Smooth muscle cell (in vitro differentiated cells): ENCODE measurements around the gene C17orf100. TPM values are rescaled to one million over a fixed set of nuclear protein-coding genes. Genes with fewer than 3 reads are reported as not detected.
"Not testable (repeated sequence)": the region's sequence is repeated elsewhere in the genome, so short reads cannot be mapped to it uniquely, and the experiment has no call there.

Experiments used
- DNase-seq: peaks from one replicate; lab custom pipeline; 2025; ENCODE audit not compliant: unreplicated experiment; lab: John Stamatoyannopoulos, UW
- H2AFZ ChIP-seq: fragments of 200-600 bp; sonication (generic); 2 replicates; pipeline ENCODE4 v1.6.0; 2016; ENCODE audit warnings: antibody characterized with exemption, low read depth, mild to moderate bottlenecking
- H3F3A ChIP-seq: fragments of 200-600 bp; sonication (generic); 2 replicates; pipeline ENCODE4 v1.6.0; 2017; ENCODE audit warnings: antibody characterized with exemption, low read depth
- H3K27ac ChIP-seq: fragments of 200-600 bp; sonication (generic); 2 replicates; pipeline ENCODE4 v1.5.1; 2016; ENCODE audit warnings: low read depth, mild to moderate bottlenecking
- H3K27me3 ChIP-seq: fragments of 200-600 bp; sonication (generic); 2 replicates; pipeline ENCODE4 v1.6.1; 2016; ENCODE audit warnings: low read depth, mild to moderate bottlenecking
- H3K36me3 ChIP-seq: fragments of 200-600 bp; sonication (generic); 2 replicates; pipeline ENCODE4 v1.5.1; 2016; ENCODE audit warnings: low read depth
- H3K4me1 ChIP-seq: fragments of 200-600 bp; sonication (generic); 2 replicates; pipeline ENCODE4 v1.5.1; 2016; ENCODE audit warnings: low read depth
- H3K4me2 ChIP-seq: fragments of 200-600 bp; sonication (generic); 2 replicates; pipeline ENCODE4 v1.6.0; 2016; ENCODE audit warnings: mild to moderate bottlenecking
- H3K4me3 ChIP-seq: fragments of 200-600 bp; sonication (generic); 2 replicates; pipeline ENCODE4 v1.5.1; 2016; ENCODE audit warnings: mild to moderate bottlenecking
- H3K79me2 ChIP-seq: fragments of 200-600 bp; sonication (generic); 2 replicates; pipeline ENCODE4 v1.6.0; 2016; ENCODE audit warnings: low read depth, mild to moderate bottlenecking
- H3K9ac ChIP-seq: fragments of 200-600 bp; sonication (generic); 2 replicates; pipeline ENCODE4 v1.6.0; 2016; ENCODE audit warnings: low read depth
- H3K9me3 ChIP-seq: fragments of 200-600 bp; sonication (generic); replicated peaks from 2 replicates; pipeline ENCODE4 v1.5.1; 2016; ENCODE audit warnings: low read depth
- H4K20me1 ChIP-seq: fragments of 200-600 bp; sonication (generic); 2 replicates; pipeline ENCODE4 v1.6.0; 2016; ENCODE audit warnings: low read depth
- CTCF ChIP-seq: fragments of 200-600 bp; sonication (generic); IDR thresholded peaks from 2 replicates; pipeline ENCODE4 v1.5.1; 2017; ENCODE audit warnings: borderline replicate concordance, mild to moderate bottlenecking, antibody characterized with exemption; ENCODE audit not compliant: insufficient read depth, poor library complexity, severe bottlenecking
- WGBS: methylation state at CpG from one replicate; pipeline ENCODE4 v1.1.7; 2016; ENCODE audit warnings: low lambda C conversion rate; 5-methylcytosine and 5-hydroxymethylcytosine counted together
- polyA plus RNA-seq: library from polyadenylated mRNA; unstranded; fragments of >200 nt; fragmentation: Nextera tagmentation; extraction: Ambion mirVana; gene quantifications from 2 replicates; pipeline ENCODE4 v1.2.1, GENCODE V29; 2016
- total RNA-seq: library from RNA; depleted of rRNA; stranded (reverse); fragments of >200 nt; gene quantifications from 2 replicates; pipeline ENCODE4 v1.2.3, GENCODE V29; 2014

Gene C17orf100
- total and polyA plus RNA-seq, 2 experiments from 2014 or later = 5.5 to 5.8 TPM

GRCh38 chr17:6654841-6655731 lies 3.5 kb downstream of the C17orf100 start:
- Histone ChIP-seq H4K20me1 (peaks cover 6% of the 10 kb centered on the region), H2AFZ (no peak overlapping the region), H3K4me2 (peak overlapping the region; percentile 81), H3K36me3 (no peaks in the 10 kb centered on the region), H3K9me3 (no peaks in the 10 kb centered on the region), H3K79me2 (peaks cover 11% of the 10 kb centered on the region), H3K27me3 (peaks cover 65% of the 10 kb centered on the region), H3K9ac (no peak overlapping the region), H3K4me3 (peak overlapping the region; percentile 39), H3K27ac (no peak overlapping the region), H3F3A (no peaks in the 10 kb centered on the region), H3K4me1 (peaks cover 34% of the 10 kb centered on the region)
- no peak for DNase-seq
- 8% methylated on average over 46 of the region's 46 CpGs for WGBS
- no peak for TF ChIP-seq CTCF

GRCh38 chr17:6655732-6656361 lies 4.3 kb downstream of the C17orf100 start:
- not testable (repeated sequence) for H3F3A ChIP-seq, DNase-seq, H4K20me1 ChIP-seq, H3K9me3 ChIP-seq, H3K9ac ChIP-seq, H2AFZ ChIP-seq, H3K27ac ChIP-seq, H3K4me3 ChIP-seq, H3K36me3 ChIP-seq, H3K79me2 ChIP-seq
- 3% methylated on average over 30 of the region's 41 CpGs for WGBS
- peaks cover 71% of the 10 kb centered on the region for H3K27me3 ChIP-seq
- peaks cover 28% of the 10 kb centered on the region for H3K4me1 ChIP-seq
- peak overlapping the region; percentile 44 for H3K4me2 ChIP-seq

- H3K9me3 ChIP-seq, H2AFZ ChIP-seq, H3K36me3 ChIP-seq, H3K9ac ChIP-seq, H3K27ac ChIP-seq, H4K20me1 ChIP-seq, DNase-seq, H3F3A ChIP-seq, H3K79me2 ChIP-seq: not testable (repeated sequence)
- 3% methylated on average over 51 of the region's 55 CpGs for WGBS
- Histone ChIP-seq H3K27me3 (peaks cover 80% of the 10 kb centered on the region), H3K4me2 (peak overlapping the region; percentile 75), H3K4me3 (peak overlapping the region; percentile 35), H3K4me1 (peaks cover 24% of the 10 kb centered on the region)
Observed at GRCh38 chr17:6656797-6657632, 5.5 kb downstream of the C17orf100 start.

- no peak overlapping the region for H3K4me3 ChIP-seq
- no peak for DNase-seq
- no peak overlapping the region for H3K27ac ChIP-seq
- H3K27me3 ChIP-seq = peaks cover 74% of the 10 kb centered on the region
- no peak overlapping the region for H3K9ac ChIP-seq
- no peaks in the 10 kb centered on the region for H3K79me2 ChIP-seq
- H3F3A ChIP-seq = no peaks in the 10 kb centered on the region
- H4K20me1 ChIP-seq = no peaks in the 10 kb centered on the region
- H3K36me3 ChIP-seq = no peaks in the 10 kb centered on the region
- no peak overlapping the region for H3K4me2 ChIP-seq
- no peak for TF ChIP-seq CTCF
- peaks cover 17% of the 10 kb centered on the region for H3K4me1 ChIP-seq
- no peak overlapping the region for H2AFZ ChIP-seq
- WGBS = 72% methylated on average over 17 of the region's 18 CpGs
- H3K9me3 ChIP-seq = no peaks in the 10 kb centered on the region
Observed at GRCh38 chr17:6657633-6658287, 6.2 kb downstream of the C17orf100 start.

GRCh38 chr17:6658411-6658810 lies 6.8 kb downstream of the C17orf100 start:
- H4K20me1 ChIP-seq, H3K27ac ChIP-seq, H3K4me2 ChIP-seq, H3K79me2 ChIP-seq, H3K36me3 ChIP-seq, DNase-seq, H3K9me3 ChIP-seq, H3K9ac ChIP-seq, H3F3A ChIP-seq, H3K4me3 ChIP-seq, H2AFZ ChIP-seq: not testable (repeated sequence)
- Histone ChIP-seq H3K27me3 (peaks cover 70% of the 10 kb centered on the region), H3K4me1 (peaks cover 12% of the 10 kb centered on the region)
- 96% methylated on average over 2 of the region's 5 CpGs for WGBS
